DMS53 (cell line): Measurements from ENCODE around the gene RRAGB.
A peak's percentile ranks its signal among the peaks of the same experiment; 100 is the strongest.
"Not testable (repeated sequence)": the region's sequence is repeated elsewhere in the genome, so short reads cannot be mapped to it uniquely, and the experiment has no call there.

Experiments used
- DNase-seq: peaks from one replicate; lab custom pipeline; 2025; lab: John Stamatoyannopoulos, UW

RRAGB gene

DNA sequence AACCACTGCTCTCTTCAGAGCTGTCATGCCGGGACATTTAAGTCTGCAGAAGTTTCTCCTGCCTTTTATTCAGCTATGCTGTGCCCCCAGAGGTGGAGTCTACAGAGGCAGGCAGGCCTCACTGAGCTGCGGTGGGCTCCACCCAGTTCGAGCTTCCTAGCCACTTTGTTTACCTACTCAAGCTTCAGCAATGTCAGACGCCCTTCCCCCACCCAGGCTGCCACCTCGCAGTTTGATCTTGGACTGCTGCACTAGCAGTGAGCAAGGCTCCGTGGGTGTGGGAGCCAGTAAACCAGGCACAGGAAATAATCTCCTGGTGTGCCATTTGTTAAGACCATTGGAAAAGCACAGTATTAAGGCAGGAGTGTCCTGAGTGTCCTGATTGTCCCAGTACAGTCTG, 56.9 kb downstream of the RRAGB start:
- not testable (repeated sequence) for DNase-seq

DNA sequence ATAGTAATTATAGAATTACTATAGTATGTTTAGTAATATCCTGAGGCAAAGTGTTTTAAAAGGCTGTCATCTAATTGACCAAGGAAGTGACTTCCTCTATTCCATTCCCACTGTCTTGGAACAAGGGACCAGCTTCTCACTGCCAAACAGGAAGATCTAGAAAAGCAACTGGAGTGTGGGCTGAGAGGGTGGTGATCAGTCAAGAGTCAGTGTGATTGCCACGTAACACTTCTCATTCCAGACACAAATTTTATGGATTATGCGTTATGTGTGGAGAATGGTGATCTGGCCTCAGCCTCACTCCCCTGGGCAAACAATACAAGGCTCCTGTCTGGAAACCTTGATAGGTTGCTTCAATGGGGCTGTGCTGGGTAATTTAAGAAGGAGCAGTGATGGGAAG, 60.0 kb downstream of the RRAGB start:
- DNase-seq, result no peak

DNA sequence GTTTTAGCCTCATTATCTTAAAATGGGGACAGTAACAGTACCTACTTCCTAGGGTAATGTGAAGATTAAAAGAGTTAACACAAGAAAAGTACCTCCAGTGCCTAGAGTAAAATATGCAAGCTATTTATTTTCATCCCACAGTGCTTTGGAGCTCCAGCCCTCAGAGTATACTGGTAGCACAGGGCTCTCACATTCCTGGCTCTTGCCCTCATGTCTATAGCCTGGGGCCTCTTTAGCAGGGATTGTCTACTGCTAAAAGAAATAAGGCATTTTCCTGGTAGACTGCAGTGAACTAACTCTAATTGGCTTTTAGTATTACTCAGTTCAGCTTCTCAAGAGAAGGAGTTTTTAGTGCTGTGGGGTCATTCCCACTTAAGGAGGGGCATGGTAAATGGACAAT, 60.8 kb downstream of the RRAGB start:
- DNase-seq, result no peak

DNA sequence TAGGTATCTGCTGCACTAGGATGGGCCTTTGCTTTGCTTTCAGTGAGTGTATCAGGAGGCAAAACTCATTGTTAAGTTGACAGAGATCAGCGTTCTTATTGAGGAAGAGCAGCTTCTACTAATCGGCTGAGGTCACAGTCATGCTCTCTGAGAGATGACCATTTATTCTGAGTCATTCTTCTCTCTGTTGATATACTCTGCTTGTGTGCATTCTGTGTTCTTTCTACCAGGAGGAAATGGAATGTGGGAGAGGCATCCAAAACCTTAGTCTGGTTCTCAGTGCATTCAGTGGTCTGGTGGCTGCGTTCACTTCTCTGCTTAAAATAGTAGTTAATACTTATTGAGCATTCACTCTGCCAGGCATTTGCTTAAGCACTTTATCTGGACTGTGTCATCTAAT, 66.2 kb downstream of the RRAGB start:
- peak; percentile 13 for DNase-seq

DNA sequence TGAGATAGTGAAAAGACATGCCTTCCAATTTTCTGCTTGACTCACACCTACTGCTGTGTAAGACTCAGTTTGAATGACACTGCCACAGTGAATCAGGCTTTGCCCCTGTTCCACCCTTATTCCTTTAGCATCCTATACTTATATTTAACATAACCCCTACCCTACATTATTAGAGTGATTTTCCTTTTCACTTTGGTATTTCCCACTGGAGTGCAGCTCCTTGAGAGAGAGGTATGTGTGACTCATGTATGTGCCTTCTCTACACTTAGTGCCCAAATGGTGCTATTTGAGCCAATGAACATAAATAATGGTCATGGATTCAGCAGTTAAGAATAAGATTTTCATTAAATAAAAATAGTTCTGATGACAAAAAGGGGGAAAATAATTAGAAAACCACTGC, 69.5 kb downstream of the RRAGB start:
- DNase-seq, result no peak

DNA sequence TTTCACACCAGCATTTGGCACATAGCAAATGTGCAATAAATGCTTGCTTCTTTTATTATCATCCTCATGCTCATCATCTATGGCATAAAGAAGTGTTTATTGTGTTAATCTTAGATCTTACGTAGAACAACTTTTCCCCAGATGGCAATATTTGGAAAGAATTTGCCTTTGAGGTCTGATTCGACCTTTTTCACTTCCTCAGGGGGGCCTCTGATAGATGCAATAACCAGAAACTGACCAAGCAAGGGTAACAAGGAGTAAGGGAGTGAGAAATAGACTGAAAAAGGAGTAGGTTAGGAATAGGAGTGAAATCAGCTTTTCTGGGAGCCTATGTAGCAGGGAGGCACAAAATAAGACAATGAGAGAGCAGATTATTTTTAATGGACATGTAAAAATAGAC, 70.2 kb downstream of the RRAGB start:
- DNase-seq, result no peak

DNA sequence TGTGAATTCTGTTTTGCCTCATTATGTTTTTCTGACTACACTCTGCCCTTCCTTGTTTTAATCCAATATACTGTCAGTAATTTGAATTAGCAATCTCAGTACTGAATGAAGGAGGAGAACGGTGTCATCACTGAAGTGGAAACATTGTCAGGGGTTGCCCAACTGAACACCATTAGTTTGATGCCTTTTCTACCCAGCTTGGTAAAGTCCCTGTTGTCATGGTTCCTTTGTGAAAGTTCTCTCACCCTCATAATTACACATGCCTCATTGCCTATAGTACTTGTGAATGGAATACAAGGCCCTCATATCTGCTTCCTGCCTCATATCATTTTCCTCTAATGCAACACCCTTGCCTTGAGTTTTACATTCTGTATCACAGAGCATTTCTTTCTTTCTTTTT, 76.9 kb downstream of the RRAGB start:
- no peak for DNase-seq

DNA sequence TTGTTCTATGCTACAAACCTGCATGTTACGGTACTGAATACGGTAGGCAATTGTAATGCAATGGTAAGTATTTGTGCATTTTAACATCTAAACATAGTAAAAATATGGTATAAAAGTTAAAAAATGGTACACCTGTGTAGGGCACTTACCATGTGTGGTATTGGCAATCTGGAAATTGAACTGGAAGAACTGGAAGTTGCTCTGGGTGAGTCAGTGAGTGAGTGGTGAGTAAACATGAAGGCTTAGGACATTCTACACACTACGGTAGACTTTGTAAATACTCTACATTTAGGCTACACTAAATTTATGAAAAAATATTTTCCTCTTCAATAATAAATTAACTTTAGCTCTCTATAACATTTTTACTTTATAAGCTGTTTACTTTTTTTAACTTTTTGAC, 78.9 kb downstream of the RRAGB start:
- peak; percentile 54 for DNase-seq

DNA sequence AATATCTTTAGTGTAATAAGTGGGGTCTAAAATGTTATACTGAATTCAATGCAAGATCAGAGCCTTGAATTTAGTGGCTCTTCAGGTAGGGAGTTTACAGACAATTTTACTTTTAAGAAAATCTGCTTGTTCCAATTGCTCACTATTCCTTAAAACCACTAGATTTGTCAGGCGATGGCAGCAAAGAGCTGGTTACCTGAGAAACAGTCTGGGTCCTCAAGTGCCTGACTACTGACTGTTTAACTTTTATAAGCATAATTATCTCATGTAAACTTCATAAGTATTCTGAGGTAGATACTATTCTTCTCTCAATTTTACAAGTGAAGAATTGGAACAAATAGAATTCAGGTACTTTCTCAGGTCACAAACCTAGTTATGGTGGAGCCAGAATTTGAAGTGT, 84.3 kb downstream of the RRAGB start:
- peak; percentile 1 for DNase-seq
